Common myeloid progenitor, CD34-positive (primary cell): Measurements from ENCODE around the gene SPATA46.

Experiments
- CTCF ChIA-PET: fragments of 350-600 bp; sonication (Branson Sonifier 250); formaldehyde crosslinking; loops from one replicate; lab custom pipeline; 2021; ENCODE audit warnings: antibody characterized with exemption; lab: Charles Lee
- POLR2A ChIA-PET: fragments of 350-600 bp; sonication (Branson Sonifier 250); formaldehyde crosslinking; loops from one replicate; lab custom pipeline; 2021; ENCODE audit warnings: antibody characterized with exemption; lab: Charles Lee
- DNase-seq, 3 donors: peaks; one replicate each; pipeline versions ENCODE4 v3.0.0 to v3.0.0-alpha.2; 2013
- H3K27ac ChIP-seq, 2 experiments: 1 replicate in 1 of 2; 2 replicates in 1 of 2; pipeline ENCODE4 v1.7.0; 2013; ENCODE audit warnings: inconsistent platforms in 2 of 2, low read length in 2 of 2, mild to moderate bottlenecking in 2 of 2, low read depth in 1 of 2, moderate library complexity in 1 of 2; ENCODE audit not compliant: severe bottlenecking in 2 of 2, insufficient read depth in 1 of 2, poor library complexity in 1 of 2
- H3K27me3 ChIP-seq, 5 experiments: replicated peaks in 2 of 5; 1 replicate in 3 of 5; 2 replicates in 2 of 5; pipeline versions ENCODE4 v1.6.1 to v1.7.0; 2013; ENCODE audit warnings: low read length in 4 of 5, mild to moderate bottlenecking in 2 of 5, moderate library complexity in 2 of 5, inconsistent platforms in 1 of 5; ENCODE audit not compliant: insufficient read depth in 5 of 5, control insufficient read depth in 4 of 5
- H3K36me3 ChIP-seq, 4 experiments: 1 replicate in 2 of 4; 2 replicates in 2 of 4; pipeline versions ENCODE4 v1.6.1 to v1.7.0; 2013; ENCODE audit warnings: low read length in 3 of 4, control low read depth in 1 of 4, mild to moderate bottlenecking in 1 of 4; ENCODE audit not compliant: control insufficient read depth in 4 of 4, insufficient read depth in 4 of 4
- H3K4me1 ChIP-seq, 4 experiments: 1 replicate in 3 of 4; 2 replicates in 1 of 4; pipeline versions ENCODE4 v1.6.1 to v1.7.1; 2013; ENCODE audit warnings: low read length in 3 of 4, mild to moderate bottlenecking in 3 of 4, control low read depth in 1 of 4, inconsistent platforms in 1 of 4, moderate library complexity in 1 of 4; ENCODE audit not compliant: control insufficient read depth in 4 of 4, insufficient read depth in 4 of 4; ENCODE audit errors: control extremely low read depth in 1 of 4
- H3K4me3 ChIP-seq, 7 experiments: 1 replicate in 4 of 7; 2 replicates in 3 of 7; pipeline versions ENCODE4 v1.5.1 to v1.7.0; 2013; ENCODE audit warnings: mild to moderate bottlenecking in 7 of 7, low read length in 6 of 7, moderate library complexity in 6 of 7, inconsistent platforms in 2 of 7, low read depth in 2 of 7, control low read depth in 1 of 7; ENCODE audit not compliant: insufficient read depth in 4 of 7, control insufficient read depth in 1 of 7; ENCODE audit errors: extremely low read depth in 1 of 7
- H3K9me3 ChIP-seq, 5 experiments: 1 replicate in 4 of 5; 2 replicates in 1 of 5; pipeline versions ENCODE4 v1.6.1 to v1.7.1; 2013; ENCODE audit warnings: low read length in 4 of 5, mild to moderate bottlenecking in 2 of 5, inconsistent platforms in 1 of 5, low read depth in 1 of 5, moderate library complexity in 1 of 5; ENCODE audit not compliant: control insufficient read depth in 4 of 5, insufficient read depth in 2 of 5; ENCODE audit errors: control extremely low read depth in 1 of 5
- WGBS: methylation state at CpG from one replicate; pipeline ENCODE4 v1.1.5; 2013; ENCODE audit not compliant: insufficient coverage; 5-methylcytosine and 5-hydroxymethylcytosine counted together

The SPATA46 gene

GRCh38 chr1:162324396-162324795 lies 52.3 kb downstream of the SPATA46 start:
- ChIA-PET POLR2A (no interaction called here), CTCF (no interaction called here)

More at GRCh38 chr1:162324396-162324795, 52.3 kb downstream of the SPATA46 start:
- no peaks in the 10 kb centered on the region for H3K27me3 ChIP-seq
- WGBS: 83% methylated on average over 1 of the region's 2 CpGs
- DNase-seq: no peak
- H3K27ac ChIP-seq: no peak overlapping the region
- H3K9me3 ChIP-seq: no peaks in the 10 kb centered on the region
- no peak overlapping the region for H3K4me3 ChIP-seq
- H3K4me1 ChIP-seq: no peaks in the 10 kb centered on the region
- no peaks in the 10 kb centered on the region for H3K36me3 ChIP-seq
